ENCODE results near the gene FAM209A. TPM values are rescaled to one million over a fixed set of nuclear protein-coding genes. Genes with fewer than 3 reads are reported as not detected.
"Not testable (repeated sequence)": the region's sequence is repeated elsewhere in the genome, so short reads cannot be mapped to it uniquely, and the experiment has no call there.

Gene FAM209A, protein sequence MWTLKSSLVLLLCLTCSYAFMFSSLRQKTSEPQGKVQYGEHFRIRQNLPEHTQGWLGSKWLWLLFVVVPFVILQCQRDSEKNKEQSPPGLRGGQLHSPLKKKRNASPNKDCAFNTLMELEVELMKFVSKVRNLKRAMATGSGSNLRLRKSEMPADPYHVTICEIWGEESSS
- polyA plus RNA-seq (2013, experiment 1 of 2): not detected
- polyA plus RNA-seq (2013, experiment 2 of 2): not detected

DNA sequence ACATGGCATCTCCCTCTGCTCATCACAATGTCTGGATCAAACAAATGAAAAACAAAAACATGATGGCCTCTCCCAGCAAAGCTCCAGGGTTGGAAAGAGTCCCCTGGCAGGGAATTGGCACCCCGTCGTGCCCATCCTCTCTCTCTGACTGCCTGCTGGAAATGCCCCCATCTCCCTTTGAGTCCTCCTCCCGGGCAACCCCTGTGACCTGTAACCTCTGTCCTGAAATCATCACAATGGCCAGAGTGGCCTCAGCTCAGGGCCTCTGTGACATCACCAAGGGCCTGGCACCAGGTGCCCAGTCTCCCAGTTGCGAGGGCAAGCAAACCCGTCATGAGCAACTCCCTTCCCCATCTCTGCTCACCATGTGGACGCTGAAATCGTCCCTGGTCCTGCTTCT is at the start of gene FAM209A:
Gene FAM209A, plus strand, starts transcription at position 301 of the 400 bp plus-strand sequence. Its CDS starts 65 bp downstream, at position 366.
- peaks cover 20% of the 10 kb centered on the region for H3K9me3 ChIP-seq (ENCODE audit: control insufficient read depth, low read length)
- not testable (repeated sequence) for H3K4me1 ChIP-seq (ENCODE audit: control insufficient read depth, insufficient read depth, low read length, poor library complexity, severe bottlenecking); H3K27ac ChIP-seq (ENCODE audit: low read depth, low read length, severe bottlenecking); H3K4me3 ChIP-seq (ENCODE audit: extremely low read depth, insufficient read depth, low read length, poor library complexity, severe bottlenecking)
- WGBS, 2 experiments (ENCODE audit: insufficient coverage in 2 of 2): 97 to 100% methylated on average over 3 to 5 of the region's 7 CpGs
- peaks cover 19% of the 10 kb centered on the region for H3K36me3 ChIP-seq (ENCODE audit: control insufficient read depth, insufficient read depth, low read length)

DNA sequence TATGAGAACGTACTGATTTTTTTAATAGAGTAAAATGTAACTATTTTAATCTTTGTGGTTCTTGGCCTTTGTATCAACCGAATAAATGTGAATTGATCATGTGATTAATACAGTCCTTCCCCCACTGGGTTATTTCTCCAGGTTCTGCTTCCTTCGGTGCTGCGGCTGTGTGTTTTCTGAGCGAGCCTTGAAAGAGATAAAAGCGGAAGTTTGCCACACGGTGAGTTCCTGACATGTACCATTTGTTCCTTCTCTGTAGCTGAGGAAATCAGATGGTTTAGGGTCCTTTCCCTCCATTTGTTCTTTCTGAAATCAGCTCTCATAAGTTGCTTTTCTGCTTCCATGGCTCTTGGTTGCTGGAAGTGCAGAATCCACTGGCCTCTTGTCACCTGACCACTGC is 40.6 kb upstream of the FAM209A start:
- Histone ChIP-seq H3K4me1 (ENCODE audit: control insufficient read depth, insufficient read depth, low read length, poor library complexity, severe bottlenecking) (no peaks in the 10 kb centered on the region), H3K27ac (ENCODE audit: low read depth, low read length, severe bottlenecking) (no peak overlapping the region), H3K4me3 (ENCODE audit: extremely low read depth, insufficient read depth, low read length, poor library complexity, severe bottlenecking) (no peak overlapping the region), H3K9me3 (ENCODE audit: control insufficient read depth, low read length) (no peaks in the 10 kb centered on the region), H3K36me3 (ENCODE audit: control insufficient read depth, insufficient read depth, low read length) (peaks cover 73% of the 10 kb centered on the region)
- 86 to 92% methylated on average over 5 of the region's 7 CpGs for WGBS, 2 experiments (ENCODE audit: insufficient coverage in 2 of 2)

DNA sequence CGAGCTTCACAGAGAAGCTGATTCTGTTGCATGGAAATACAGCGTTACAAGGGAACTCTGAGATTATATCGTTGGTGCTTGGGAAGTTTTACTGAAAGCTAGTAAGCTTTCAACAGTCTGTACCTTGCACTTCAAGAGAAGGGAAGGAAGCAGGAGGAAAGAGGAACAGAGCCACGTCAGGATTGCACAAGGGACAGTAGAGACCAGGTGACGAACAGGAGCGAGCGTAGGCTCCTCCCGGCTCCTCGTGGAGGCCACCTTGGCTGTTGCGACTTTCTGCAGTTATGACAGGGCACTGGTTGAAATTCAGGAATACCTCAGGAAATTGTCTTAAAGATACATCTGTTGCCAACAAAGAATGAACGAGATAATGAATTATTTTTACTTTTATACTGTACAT is 37.3 kb upstream of the FAM209A start:
- Histone ChIP-seq H3K27ac (ENCODE audit: low read depth, low read length, severe bottlenecking) (no peak overlapping the region), H3K9me3 (ENCODE audit: control insufficient read depth, low read length) (no peaks in the 10 kb centered on the region), H3K4me3 (ENCODE audit: extremely low read depth, insufficient read depth, low read length, poor library complexity, severe bottlenecking) (no peak overlapping the region), H3K4me1 (ENCODE audit: control insufficient read depth, insufficient read depth, low read length, poor library complexity, severe bottlenecking) (no peaks in the 10 kb centered on the region), H3K36me3 (ENCODE audit: control insufficient read depth, insufficient read depth, low read length) (peaks cover 68% of the 10 kb centered on the region)
- 96 to 98% methylated on average over 9 of the region's 11 CpGs for WGBS, 2 experiments (ENCODE audit: insufficient coverage in 2 of 2)

DNA sequence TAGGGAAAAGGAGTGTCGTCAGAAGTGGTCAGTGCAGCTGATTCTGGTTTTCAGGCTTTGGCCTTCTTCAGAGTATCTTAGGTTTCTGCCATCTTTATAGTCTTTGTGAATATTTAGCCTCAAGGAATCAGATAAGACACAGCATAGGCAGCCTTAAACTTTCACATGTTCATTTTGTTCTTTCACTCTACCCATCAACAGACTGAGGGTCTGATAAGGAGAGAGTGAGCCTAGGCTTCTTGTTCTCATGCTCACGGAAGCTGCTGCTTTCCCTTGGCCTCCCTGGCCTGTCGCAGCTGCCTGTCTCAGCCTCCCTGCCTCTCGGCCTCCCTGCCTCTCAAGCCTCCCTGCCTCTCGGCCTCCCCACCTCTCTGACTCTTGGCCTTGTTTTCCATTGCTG is 36.0 kb upstream of the FAM209A start:
- no peaks in the 10 kb centered on the region for H3K9me3 ChIP-seq (ENCODE audit: control insufficient read depth, low read length)
- H3K36me3 ChIP-seq (ENCODE audit: control insufficient read depth, insufficient read depth, low read length): peaks cover 62% of the 10 kb centered on the region
- H3K4me1 ChIP-seq (ENCODE audit: control insufficient read depth, insufficient read depth, low read length, poor library complexity, severe bottlenecking): no peaks in the 10 kb centered on the region
- WGBS, 2 experiments (ENCODE audit: insufficient coverage in 2 of 2): 100% methylated on average over 4 of the region's 5 CpGs
- no peak overlapping the region for H3K4me3 ChIP-seq (ENCODE audit: extremely low read depth, insufficient read depth, low read length, poor library complexity, severe bottlenecking)
- H3K27ac ChIP-seq (ENCODE audit: low read depth, low read length, severe bottlenecking): no peak overlapping the region

DNA sequence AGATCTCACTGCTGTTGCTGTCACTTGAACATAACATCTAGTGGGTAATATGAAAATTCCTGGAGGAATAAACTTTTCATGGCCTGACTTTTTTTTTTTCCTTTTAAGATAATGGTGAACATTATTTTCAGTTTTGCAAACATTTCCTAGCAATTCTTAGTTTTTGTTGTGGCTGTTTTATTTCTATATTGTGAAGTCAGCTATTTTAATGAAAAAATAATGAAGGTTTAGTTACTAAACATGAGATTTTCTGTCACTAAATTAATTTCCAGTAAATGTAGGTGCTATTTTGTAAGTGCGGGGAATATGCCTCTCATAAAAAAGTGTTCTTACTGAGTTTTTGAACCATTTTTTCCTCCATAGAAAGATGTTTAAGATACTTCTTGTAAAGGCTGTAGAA is 23.4 kb upstream of the FAM209A start:
- H3K9me3 ChIP-seq (ENCODE audit: control insufficient read depth, low read length): no peaks in the 10 kb centered on the region
- no peak overlapping the region for H3K4me3 ChIP-seq (ENCODE audit: extremely low read depth, insufficient read depth, low read length, poor library complexity, severe bottlenecking)
- H3K27ac ChIP-seq (ENCODE audit: low read depth, low read length, severe bottlenecking): no peak overlapping the region
- H3K36me3 ChIP-seq (ENCODE audit: control insufficient read depth, insufficient read depth, low read length): peaks cover 42% of the 10 kb centered on the region
- peaks cover 7% of the 10 kb centered on the region for H3K4me1 ChIP-seq (ENCODE audit: control insufficient read depth, insufficient read depth, low read length, poor library complexity, severe bottlenecking)
- no CpG with 5 or more reads among the region's 1 CpG for WGBS, 2 experiments (ENCODE audit: insufficient coverage in 2 of 2)

DNA sequence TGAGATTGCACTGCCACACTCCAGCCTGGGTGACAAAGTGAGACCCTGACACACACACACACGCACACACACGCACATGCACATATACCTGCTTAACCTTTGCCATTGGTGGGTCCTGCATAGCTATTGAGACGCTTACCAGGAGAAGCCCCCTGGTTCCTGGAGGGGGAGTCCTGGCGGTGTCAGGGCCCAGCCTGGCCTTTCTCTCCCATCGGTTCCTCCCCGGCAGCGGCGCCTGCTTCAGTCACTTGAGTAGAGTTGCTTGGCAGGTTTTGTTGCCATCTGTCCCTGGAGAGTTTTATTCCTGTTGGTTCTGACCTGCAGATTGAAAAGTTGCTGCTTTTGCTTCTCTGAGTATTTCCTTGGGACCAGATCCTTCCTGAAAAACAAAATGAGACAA is 20.6 kb upstream of the FAM209A start:
- WGBS, 2 experiments (ENCODE audit: insufficient coverage in 2 of 2): 89 to 98% methylated on average over 4 to 6 of the region's 8 CpGs
- no peak overlapping the region for H3K27ac ChIP-seq (ENCODE audit: low read depth, low read length, severe bottlenecking)
- peaks cover 7% of the 10 kb centered on the region for H3K4me1 ChIP-seq (ENCODE audit: control insufficient read depth, insufficient read depth, low read length, poor library complexity, severe bottlenecking)
- H3K4me3 ChIP-seq (ENCODE audit: extremely low read depth, insufficient read depth, low read length, poor library complexity, severe bottlenecking): no peak overlapping the region
- peaks cover 23% of the 10 kb centered on the region for H3K36me3 ChIP-seq (ENCODE audit: control insufficient read depth, insufficient read depth, low read length)
- H3K9me3 ChIP-seq (ENCODE audit: control insufficient read depth, low read length): no peaks in the 10 kb centered on the region

DNA sequence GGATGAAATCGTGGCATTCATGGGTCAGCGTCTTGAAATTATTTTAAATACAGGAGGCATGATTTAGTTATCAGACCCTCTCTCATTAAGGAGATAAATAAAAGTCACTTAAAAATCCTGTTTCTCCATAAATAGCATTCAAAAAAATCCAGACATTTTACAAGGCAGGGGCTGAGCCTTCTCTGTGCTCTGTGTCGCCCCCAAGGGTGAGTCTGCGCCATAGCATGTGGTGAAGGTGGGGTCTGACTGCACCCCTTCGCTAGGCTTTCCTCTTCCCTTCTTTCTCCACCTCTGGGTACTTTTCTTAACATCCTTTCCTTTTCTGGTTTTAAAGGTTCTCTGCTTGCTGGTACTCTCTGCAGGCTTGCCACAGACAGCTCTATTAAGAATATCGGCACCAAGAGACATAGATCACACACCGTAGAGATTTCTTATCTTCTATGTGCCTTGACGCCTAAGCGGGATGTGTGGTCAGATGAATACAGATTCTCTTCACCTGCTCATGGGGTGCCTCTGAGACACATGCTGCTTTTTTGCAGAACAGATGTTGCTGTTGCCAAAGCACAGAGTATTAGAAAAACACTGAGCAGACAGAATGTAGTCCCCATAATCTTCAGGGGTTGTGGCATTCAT is 20.1 kb upstream of the FAM209A start:
- Histone ChIP-seq H3K9me3 (ENCODE audit: control insufficient read depth, low read length) (no peaks in the 10 kb centered on the region), H3K4me3 (ENCODE audit: extremely low read depth, insufficient read depth, low read length, poor library complexity, severe bottlenecking) (no peak overlapping the region), H3K4me1 (ENCODE audit: control insufficient read depth, insufficient read depth, low read length, poor library complexity, severe bottlenecking) (peaks cover 7% of the 10 kb centered on the region), H3K36me3 (ENCODE audit: control insufficient read depth, insufficient read depth, low read length) (peaks cover 22% of the 10 kb centered on the region), H3K27ac (ENCODE audit: low read depth, low read length, severe bottlenecking) (no peak overlapping the region)
- 81 to 100% methylated on average over 5 to 6 of the region's 9 CpGs for WGBS, 2 experiments (ENCODE audit: insufficient coverage in 2 of 2)

DNA sequence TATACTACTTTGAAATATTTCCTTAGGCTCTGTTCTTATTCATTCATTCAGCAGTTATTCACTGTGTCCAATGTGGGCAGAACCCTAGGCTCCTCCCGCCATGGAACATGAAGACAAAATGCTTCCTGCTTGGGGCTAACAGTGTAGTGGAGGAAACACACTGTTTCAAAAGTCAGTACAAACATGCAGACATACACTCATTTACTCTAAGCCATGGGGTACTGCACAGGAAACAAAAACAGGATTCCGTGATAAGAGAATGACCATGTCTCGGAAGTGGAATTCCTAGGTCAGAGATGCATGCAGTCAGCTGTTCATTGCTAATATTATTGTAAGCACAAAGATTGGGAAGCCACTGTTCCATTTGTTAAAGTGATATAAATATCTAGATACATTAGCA is 18.4 kb upstream of the FAM209A start:
- no peak overlapping the region for H3K27ac ChIP-seq (ENCODE audit: low read depth, low read length, severe bottlenecking)
- peaks cover 24% of the 10 kb centered on the region for H3K36me3 ChIP-seq (ENCODE audit: control insufficient read depth, insufficient read depth, low read length)
- H3K9me3 ChIP-seq (ENCODE audit: control insufficient read depth, low read length): no peaks in the 10 kb centered on the region
- WGBS, 2 experiments (ENCODE audit: insufficient coverage in 2 of 2): 80 to 100% methylated on average over 2 to 3 of the region's 3 CpGs
- no peak overlapping the region for H3K4me3 ChIP-seq (ENCODE audit: extremely low read depth, insufficient read depth, low read length, poor library complexity, severe bottlenecking)
- peaks cover 7% of the 10 kb centered on the region for H3K4me1 ChIP-seq (ENCODE audit: control insufficient read depth, insufficient read depth, low read length, poor library complexity, severe bottlenecking)

DNA sequence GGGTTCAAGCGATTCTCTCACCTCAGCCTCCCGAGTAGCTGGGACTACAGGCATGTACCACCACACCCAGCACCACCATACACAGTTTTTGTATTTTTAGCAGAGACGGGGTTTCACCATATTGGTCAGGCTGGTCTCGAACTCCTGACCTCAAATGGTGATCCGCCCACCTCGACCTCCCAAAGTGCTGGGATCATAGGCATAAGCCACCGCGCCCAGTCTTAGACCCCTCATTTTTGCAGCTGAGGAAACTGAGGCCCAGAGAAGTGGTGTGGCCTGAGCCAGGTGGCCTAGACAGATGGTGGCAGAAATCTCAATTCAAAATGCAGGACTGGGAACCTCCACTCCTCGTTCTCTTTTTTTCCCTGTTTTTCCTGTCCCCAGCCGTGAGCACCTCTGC is 12.6 kb upstream of the FAM209A start:
- no peaks in the 10 kb centered on the region for H3K9me3 ChIP-seq (ENCODE audit: control insufficient read depth, low read length)
- H3K36me3 ChIP-seq (ENCODE audit: control insufficient read depth, insufficient read depth, low read length): peaks cover 43% of the 10 kb centered on the region
- no peak overlapping the region for H3K4me3 ChIP-seq (ENCODE audit: extremely low read depth, insufficient read depth, low read length, poor library complexity, severe bottlenecking)
- no peak overlapping the region for H3K27ac ChIP-seq (ENCODE audit: low read depth, low read length, severe bottlenecking)
- peaks cover 11% of the 10 kb centered on the region for H3K4me1 ChIP-seq (ENCODE audit: control insufficient read depth, insufficient read depth, low read length, poor library complexity, severe bottlenecking)
- WGBS, 2 experiments (ENCODE audit: insufficient coverage in 2 of 2): 97 to 98% methylated on average over 8 to 10 of the region's 10 CpGs

DNA sequence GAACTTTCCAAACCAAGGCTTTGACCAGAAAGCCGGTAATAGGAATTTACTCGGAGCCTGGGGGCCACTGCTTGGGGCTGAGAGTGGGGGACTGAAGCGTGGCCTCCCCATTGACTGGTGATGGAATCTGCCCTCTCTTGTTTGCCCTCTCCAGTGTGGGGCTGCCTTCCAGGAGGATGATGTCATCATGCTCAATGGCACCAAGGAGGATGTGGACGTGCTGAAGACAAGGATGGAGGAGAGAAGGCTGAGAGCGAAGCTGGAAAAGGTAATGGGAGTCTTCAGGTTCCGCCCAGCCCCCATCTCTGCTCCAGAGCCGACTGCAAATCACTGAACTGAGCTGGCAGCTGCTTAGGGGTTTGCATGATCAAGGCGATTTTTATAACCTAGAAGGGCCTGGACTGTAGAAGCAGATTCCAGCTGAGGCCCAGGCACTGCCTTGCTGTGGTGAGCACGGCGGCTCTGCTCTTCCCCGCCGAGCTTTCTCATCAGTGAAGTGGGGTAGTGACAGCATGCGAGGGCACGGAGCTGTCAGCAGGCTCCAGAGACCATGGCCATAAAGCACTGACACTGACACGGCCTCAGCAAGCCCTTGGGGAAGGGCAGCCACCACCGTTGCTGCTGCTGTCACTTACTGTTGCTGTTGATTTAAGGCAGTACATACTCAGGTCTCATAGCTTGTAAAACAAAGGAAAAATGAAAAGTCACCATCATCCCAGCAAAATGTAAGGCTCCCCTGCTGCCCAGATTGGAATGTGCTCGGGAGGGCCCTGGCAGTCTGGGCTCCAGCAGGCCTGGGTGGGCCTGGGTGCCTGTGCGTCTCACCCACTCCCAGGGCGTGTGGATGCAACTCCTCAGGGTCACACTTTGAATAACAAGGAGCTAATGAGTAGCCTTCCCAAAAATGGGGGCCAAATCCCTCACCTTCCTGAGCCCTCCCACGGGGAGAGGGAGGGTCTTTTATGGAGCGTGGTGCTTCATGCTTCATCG is 11.1 kb upstream of the FAM209A start:
- H3K36me3 ChIP-seq (ENCODE audit: control insufficient read depth, insufficient read depth, low read length): peaks cover 55% of the 10 kb centered on the region
- 93 to 95% methylated on average over 22 of the region's 22 CpGs for WGBS, 2 experiments (ENCODE audit: insufficient coverage in 2 of 2)
- no peak overlapping the region for H3K4me3 ChIP-seq (ENCODE audit: extremely low read depth, insufficient read depth, low read length, poor library complexity, severe bottlenecking)
- peaks cover 3% of the 10 kb centered on the region for H3K9me3 ChIP-seq (ENCODE audit: control insufficient read depth, low read length)
- peaks cover 11% of the 10 kb centered on the region for H3K4me1 ChIP-seq (ENCODE audit: control insufficient read depth, insufficient read depth, low read length, poor library complexity, severe bottlenecking)
- peak overlapping the region; percentile 36 for H3K27ac ChIP-seq (ENCODE audit: low read depth, low read length, severe bottlenecking)
